Suppressor macrophage treated with lipopolysaccharide for 1 hour (primary cell): ENCODE measurements around the gene HMGCLL1.

ENCODE experiments used
- DNase-seq, 3 donors: peaks; one replicate each; pipeline ENCODE4 v3.0.0-alpha.2; 2020 to 2022

Gene HMGCLL1

GRCh38 chr6:55578537-55579363, at the start of gene HMGCLL1:
Gene HMGCLL1 (minus strand): TSS chr6:55579192. CDS start chr6:55579055, 137 bp downstream.
- DNase-seq: no peak

GRCh38 chr6:55621993-55622392, 43.0 kb upstream of the HMGCLL1 start:
- DNase-seq: no peak

DNA sequence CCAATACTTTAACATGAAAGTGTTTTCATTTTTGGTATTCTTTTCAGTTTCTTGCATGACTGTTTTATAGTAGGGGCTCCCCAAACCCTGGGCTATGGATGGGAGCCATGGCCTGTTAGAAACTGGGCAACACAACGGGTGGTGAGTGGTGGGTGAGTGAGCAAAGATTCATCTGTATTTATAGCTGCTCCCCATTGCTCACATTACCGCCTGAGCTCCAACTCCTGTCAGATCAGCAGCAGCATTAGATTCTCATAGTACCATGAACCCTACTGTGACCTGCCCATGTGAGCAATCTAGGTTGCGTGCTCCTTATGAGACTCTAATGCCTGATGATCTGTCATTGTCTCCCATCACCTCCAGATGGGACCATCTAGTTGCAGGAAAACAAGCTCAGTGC, 42.3 kb upstream of the HMGCLL1 start:
- no peak for DNase-seq

DNA sequence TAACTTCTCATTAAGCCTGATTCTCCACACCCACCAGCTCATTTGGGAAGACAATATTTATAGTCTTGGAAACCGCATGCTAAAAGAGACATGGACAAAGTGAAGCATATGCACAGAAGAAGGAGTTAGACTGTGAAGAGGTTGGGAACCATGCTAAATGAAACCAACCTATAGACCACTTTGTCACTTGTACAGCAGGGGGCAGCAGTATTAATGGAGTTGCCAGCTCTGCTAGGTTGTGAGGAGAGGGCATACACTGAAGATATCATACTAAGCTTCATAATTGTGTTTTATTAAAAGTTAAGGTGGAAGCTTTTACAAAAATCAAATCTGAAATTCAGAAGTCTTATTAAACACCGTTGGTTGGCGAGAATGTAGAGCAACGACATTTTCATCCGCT, 38.3 kb upstream of the HMGCLL1 start:
- DNase-seq: peak; percentile 21 to 30 (median 29)

DNA sequence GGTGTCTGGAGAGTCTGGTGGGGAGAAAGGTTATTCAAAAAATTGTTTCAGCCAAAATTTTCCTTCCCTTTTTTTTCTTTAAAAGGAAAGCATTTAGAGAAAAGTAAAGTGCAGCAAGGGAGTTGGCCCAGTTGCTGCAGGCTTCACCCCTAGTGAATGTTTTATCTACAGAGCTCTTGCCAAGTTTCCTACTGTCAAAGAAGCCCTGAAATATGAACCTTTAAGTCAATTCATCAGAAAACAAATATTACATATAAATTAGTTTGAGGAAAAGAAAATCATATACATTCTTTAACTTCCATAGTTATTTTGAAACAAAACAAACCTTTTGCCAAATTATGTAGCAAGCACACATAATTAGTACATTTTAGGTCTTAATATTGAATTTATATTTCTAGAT, 25.0 kb upstream of the HMGCLL1 start:
- DNase-seq: no peak

GRCh38 chr6:55601120-55601519, 22.1 kb upstream of the HMGCLL1 start:
- no peak for DNase-seq

DNA sequence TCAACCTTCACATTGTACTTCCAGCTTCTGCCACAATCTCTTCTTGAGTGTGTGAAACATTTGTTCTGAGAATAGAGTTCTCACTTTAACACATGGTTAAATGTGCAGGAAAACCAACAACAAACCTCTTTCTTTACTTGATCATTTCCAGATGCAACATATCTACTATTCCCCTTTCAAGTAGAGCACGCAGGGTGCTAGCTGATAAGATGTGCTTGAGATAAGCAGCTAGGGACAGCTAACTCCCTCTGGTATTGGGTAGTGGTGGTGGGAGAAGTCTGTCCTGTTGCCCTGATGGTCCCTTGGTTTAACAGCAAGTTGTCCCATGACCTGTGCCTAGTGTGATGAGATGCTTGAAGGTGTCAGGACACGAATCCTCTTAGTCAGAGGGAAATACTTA, 15.4 kb upstream of the HMGCLL1 start:
- DNase-seq: no peak

- no peak for DNase-seq
Observed at GRCh38 chr6:55584654-55585354, 5.8 kb upstream of the HMGCLL1 start.

GRCh38 chr6:55576811-55577210, 2.2 kb downstream of the HMGCLL1 start:
- DNase-seq: no peak

DNA sequence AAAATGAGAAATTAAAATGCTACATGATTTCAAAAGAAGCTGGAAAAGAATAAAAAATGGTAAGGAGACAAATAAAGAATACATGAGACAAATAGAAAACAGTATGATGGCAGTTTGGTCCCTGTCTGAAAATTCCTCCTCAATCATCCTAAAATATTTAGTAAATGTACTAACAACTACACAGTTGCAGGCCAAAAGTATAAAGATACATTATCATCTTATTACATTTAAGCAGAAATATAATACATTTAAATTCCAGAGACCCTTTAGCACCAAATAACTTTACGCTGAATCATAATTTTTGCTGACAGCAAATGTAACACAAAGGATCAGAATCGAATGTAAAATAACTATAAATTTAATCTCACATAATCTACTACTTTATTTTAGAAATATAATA, 4.4 kb downstream of the HMGCLL1 start:
- no peak for DNase-seq

DNA sequence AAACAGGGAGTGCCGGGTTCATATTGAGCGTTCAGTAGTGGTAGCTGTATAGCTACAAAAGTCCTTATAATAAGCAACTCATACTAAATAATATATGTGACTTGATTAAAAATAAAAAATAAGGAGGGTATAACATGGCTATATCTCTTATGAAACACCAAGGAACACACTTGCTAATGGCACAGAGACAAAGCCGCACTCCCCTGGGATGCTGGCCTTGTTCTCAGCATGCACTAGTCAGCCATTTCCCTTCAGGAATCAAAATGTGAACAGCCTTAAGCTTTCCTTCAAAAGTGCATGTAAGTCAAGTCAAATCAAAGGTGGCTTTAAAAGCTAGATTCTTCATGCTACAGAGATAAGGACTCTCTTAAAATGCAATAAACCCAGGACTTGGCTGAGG, 9.4 kb downstream of the HMGCLL1 start:
- DNase-seq: no peak

GRCh38 chr6:55568808-55569439, 10.1 kb downstream of the HMGCLL1 start:
- DNase-seq: no peak

- DNase-seq: no peak
Observed at GRCh38 chr6:55567558-55567957, 11.4 kb downstream of the HMGCLL1 start.

- DNase-seq: no peak
Observed at GRCh38 chr6:55566036-55566710, 12.8 kb downstream of the HMGCLL1 start.

GRCh38 chr6:55562318-55562717, 16.7 kb downstream of the HMGCLL1 start:
- no peak for DNase-seq

GRCh38 chr6:55560290-55560885, 18.6 kb downstream of the HMGCLL1 start:
- DNase-seq: no peak

DNA sequence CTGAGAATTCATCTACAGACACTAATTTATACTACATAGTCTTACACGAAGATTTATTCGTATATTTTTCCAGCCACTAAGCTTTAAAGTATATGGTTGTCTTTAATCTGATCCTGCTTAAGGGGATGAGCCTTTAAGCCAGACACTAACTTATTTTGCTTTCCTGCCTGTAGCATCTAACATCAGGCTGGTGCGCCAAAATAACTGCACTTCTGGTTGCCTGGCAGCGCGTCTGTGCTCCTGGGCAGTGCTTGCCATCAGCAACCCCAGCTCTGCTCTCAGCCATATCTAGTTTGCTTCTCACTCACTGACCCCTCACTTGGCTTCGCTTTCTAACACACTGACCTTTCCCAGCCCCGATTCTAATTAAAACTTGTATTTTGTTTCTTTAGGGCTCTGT, 21.8 kb downstream of the HMGCLL1 start:
- no peak for DNase-seq

DNA sequence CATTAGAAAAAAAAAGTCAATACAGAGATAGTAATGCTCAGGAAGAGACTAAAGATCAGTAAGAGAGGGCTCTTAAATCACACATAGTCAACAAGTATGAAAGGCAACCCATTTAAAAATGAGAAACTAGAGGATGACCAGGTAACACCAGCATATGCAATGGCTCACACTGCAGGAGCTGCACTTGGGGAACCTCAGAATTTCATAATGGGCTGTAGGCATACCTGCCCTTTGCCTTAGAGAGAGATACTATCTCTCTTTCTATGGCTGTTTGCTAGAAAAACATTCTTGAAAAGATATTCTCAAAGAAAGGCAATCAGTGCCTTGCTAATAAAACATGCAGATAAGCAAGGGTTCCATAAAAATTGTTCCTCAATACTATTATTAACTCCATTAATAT, 33.2 kb downstream of the HMGCLL1 start:
- no peak for DNase-seq

DNA sequence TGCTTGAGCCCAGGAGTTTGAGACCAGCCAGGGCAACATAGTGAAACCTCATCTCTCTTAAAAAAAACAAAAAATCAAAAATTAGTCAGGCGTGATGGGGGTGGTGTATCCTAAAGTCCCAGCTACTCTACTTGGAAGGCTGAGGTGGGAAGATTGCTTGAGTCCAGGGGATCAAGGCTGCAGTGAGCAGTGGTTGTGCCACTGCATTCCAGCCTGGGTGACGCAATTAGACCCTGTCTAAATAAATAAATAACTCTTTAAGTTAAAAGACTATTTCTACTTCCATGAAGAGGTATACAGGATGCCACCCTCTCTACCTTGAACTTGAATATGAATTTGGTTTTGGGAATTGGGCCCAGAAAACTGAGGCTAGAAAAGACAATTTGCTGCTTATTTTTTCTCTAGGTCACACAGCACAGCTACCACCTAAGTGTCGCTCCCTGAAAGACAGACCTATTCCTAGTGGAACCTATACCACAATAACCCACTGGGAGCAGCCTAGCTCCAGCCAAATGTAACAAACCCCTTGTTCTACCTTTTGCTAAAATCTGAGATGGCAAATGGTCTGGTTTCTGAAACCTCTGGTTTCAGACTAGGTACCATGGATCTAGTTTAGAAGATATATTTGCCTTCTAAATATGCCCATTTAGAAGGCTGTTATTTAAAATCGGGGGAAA, 35.2 kb downstream of the HMGCLL1 start:
- no peak for DNase-seq

GRCh38 chr6:55541024-55541423, 38.0 kb downstream of the HMGCLL1 start:
- no peak for DNase-seq

DNA sequence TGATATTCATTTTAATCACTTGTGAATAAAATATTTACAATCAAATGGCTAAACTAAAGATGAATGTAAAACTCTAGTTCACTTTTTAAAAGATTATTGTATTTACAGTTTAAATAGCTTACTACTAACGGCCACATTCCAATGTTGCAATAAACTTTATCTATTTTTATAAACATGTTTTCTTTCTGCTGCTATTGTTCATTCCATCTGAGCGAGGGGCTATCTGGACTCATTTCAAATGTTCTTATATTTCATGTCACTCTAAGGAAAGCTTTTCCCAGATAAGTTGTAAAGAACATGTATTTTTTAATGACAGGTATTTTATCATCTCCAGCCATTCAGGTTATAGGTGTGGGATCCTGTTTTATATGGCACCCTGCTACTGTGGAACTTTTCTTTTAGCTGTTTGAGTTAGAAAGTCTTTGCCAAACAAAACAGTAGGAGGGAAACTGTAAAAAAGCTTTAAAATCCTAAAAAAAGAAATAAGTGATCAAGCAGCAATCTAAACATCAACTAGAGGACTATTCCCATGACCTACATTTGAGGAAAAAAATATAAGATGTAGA, 42.5 kb downstream of the HMGCLL1 start:
- DNase-seq: no peak

DNA sequence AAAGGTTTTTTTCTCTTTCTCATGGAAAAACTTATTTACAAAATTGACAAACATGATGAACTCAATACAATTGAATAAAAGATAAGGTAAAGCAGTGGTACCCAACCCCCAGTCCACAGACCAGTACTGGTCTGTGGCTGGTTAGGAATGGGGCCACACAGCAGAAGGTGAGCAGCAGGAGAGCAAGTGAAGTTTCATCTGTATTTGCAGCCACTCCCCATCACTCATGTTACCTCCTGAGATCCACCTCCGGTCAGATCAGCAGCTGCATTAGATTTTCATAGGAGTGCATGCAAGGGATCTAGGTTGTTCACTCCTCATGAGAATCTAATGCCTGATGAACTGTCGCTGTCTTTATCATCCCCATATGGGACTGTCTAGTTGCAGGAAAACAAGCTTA, 47.5 kb downstream of the HMGCLL1 start:
- no peak for DNase-seq
